DOHH2 (cell line): ENCODE results near the gene VASP.

Experiments
- EZH2phosphoT487 ChIP-seq: fragments of 200-600 bp; sonication (generic); IDR thresholded peaks from 2 replicates; pipeline ENCODE4 v1.6.1; 2017; ENCODE audit warnings: borderline replicate concordance, mild to moderate bottlenecking, antibody characterized with exemption, low read length, moderate library complexity, mixed read lengths
- TF ChIP-seq, protein P1 (sequence below): fragments of 200-600 bp; sonication (generic); IDR thresholded peaks from one replicate; pipeline ENCODE4 v1.5.1; 2014; ENCODE audit warnings: antibody characterized with exemption, mild to moderate bottlenecking, low read depth, low read length; ENCODE audit not compliant: poor library complexity, severe bottlenecking

GRCh38 chr19:45498411-45499195 is 8.7 kb upstream of the VASP start, which contains the start of gene PPM1N:
- TF ChIP-seq, protein P1, sequence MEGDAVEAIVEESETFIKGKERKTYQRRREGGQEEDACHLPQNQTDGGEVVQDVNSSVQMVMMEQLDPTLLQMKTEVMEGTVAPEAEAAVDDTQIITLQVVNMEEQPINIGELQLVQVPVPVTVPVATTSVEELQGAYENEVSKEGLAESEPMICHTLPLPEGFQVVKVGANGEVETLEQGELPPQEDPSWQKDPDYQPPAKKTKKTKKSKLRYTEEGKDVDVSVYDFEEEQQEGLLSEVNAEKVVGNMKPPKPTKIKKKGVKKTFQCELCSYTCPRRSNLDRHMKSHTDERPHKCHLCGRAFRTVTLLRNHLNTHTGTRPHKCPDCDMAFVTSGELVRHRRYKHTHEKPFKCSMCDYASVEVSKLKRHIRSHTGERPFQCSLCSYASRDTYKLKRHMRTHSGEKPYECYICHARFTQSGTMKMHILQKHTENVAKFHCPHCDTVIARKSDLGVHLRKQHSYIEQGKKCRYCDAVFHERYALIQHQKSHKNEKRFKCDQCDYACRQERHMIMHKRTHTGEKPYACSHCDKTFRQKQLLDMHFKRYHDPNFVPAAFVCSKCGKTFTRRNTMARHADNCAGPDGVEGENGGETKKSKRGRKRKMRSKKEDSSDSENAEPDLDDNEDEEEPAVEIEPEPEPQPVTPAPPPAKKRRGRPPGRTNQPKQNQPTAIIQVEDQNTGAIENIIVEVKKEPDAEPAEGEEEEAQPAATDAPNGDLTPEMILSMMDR: peak; percentile 50
- no peak for TF ChIP-seq EZH2phosphoT487
